ENCODE data around the gene PFDN1.
"Not testable (repeated sequence)": the region's sequence is repeated elsewhere in the genome, so short reads cannot be mapped to it uniquely, and the experiment has no call there.

Gene PFDN1

GRCh38 chr5:140302786-140303639, at the start of gene PFDN1:
Gene PFDN1 (minus strand): TSS chr5:140303101. CDS start chr5:140303073, 28 bp downstream.
- DNase-seq: peak; percentile 91

GRCh38 chr5:140351609-140352334, 48.9 kb upstream of the PFDN1 start:
- no peak for DNase-seq

GRCh38 chr5:140349244-140349643, 46.3 kb upstream of the PFDN1 start:
- DNase-seq: no peak

GRCh38 chr5:140348104-140348503, 45.2 kb upstream of the PFDN1 start:
- DNase-seq: no peak

GRCh38 chr5:140347360-140347759, 44.5 kb upstream of the PFDN1 start:
- DNase-seq: no peak

- DNase-seq: peak; percentile 69
Observed at GRCh38 chr5:140346348-140347221, 43.7 kb upstream of the PFDN1 start, which contains the start of gene HBEGF. Gene HBEGF (minus strand): TSS chr5:140346603. CDS start chr5:140346328, 275 bp downstream.

GRCh38 chr5:140345919-140346347, 43.0 kb upstream of the PFDN1 start:
- peak; percentile 59 for DNase-seq

- no peak for DNase-seq
Observed at GRCh38 chr5:140344683-140345423, 42.0 kb upstream of the PFDN1 start.

GRCh38 chr5:140343849-140344248, 40.9 kb upstream of the PFDN1 start:
- not testable (repeated sequence) for DNase-seq

GRCh38 chr5:140342896-140343295, 40.0 kb upstream of the PFDN1 start:
- DNase-seq: no peak

- DNase-seq: no peak
Observed at GRCh38 chr5:140342287-140342686, 39.4 kb upstream of the PFDN1 start.

GRCh38 chr5:140341591-140341990, 38.7 kb upstream of the PFDN1 start:
- no peak for DNase-seq

- DNase-seq: no peak
Observed at GRCh38 chr5:140340605-140341121, 37.8 kb upstream of the PFDN1 start.

GRCh38 chr5:140339636-140340035, 36.7 kb upstream of the PFDN1 start:
- no peak for DNase-seq

GRCh38 chr5:140338908-140339307, 36.0 kb upstream of the PFDN1 start:
- no peak for DNase-seq

GRCh38 chr5:140338336-140338735, 35.4 kb upstream of the PFDN1 start:
- no peak for DNase-seq

GRCh38 chr5:140337880-140338279, 35.0 kb upstream of the PFDN1 start:
- no peak for DNase-seq

- DNase-seq: no peak
Observed at GRCh38 chr5:140336388-140336787, 33.5 kb upstream of the PFDN1 start.

GRCh38 chr5:140331638-140332037, 28.7 kb upstream of the PFDN1 start:
- no peak for DNase-seq

- DNase-seq: no peak
Observed at GRCh38 chr5:140329739-140330481, 27.0 kb upstream of the PFDN1 start.

All from activated CD8-positive, alpha-beta memory T cell treated with anti-CD3 and anti-CD28 coated beads, Interleukin-2, amount 50 U/mL, for 48 hours (primary cell).